Testis (tissue), 3 donors: ENCODE data around the gene CPZ. TPM values are rescaled to one million over a fixed set of nuclear protein-coding genes. Genes with fewer than 3 reads are reported as not detected.

Experiments used
- DNase-seq: peaks from one replicate; pipeline ENCODE4 v3.0.0-alpha.2; 2019
- H3K27ac ChIP-seq, 2 donors: fragments of 200-600 bp; sonication (generic); one replicate each; pipeline ENCODE4 v1.5.1; 2019
- H3K27me3 ChIP-seq: fragments of 200-600 bp; sonication (generic); one replicate; pipeline ENCODE4 v1.5.1; 2019
- H3K36me3 ChIP-seq: fragments of 200-600 bp; sonication (generic); one replicate; pipeline ENCODE4 v1.5.1; 2017; ENCODE audit warnings: low read depth; ENCODE audit errors: missing control alignments
- H3K4me1 ChIP-seq: fragments of 200-600 bp; sonication (generic); one replicate; pipeline ENCODE4 v1.5.1; 2019
- H3K4me3 ChIP-seq, 2 donors: fragments of 200-600 bp; sonication (generic); one replicate each; pipeline ENCODE4 v1.5.1; 2017 to 2019
- H3K9me3 ChIP-seq: fragments of 200-600 bp; sonication (generic); one replicate; pipeline ENCODE4 v1.5.1; 2017
- CTCF ChIP-seq, 3 experiments: fragments of 450-650 bp in 2 of 3; fragments of 200-600 bp in 1 of 3; sonication (generic) in 1 of 3; IDR thresholded peaks; one replicate each; pipeline ENCODE4 v1.5.1; 2016 to 2019; ENCODE audit warnings: antibody characterized with exemption in 3 of 3, mild to moderate bottlenecking in 2 of 3, moderate library complexity in 1 of 3
- POLR2A ChIP-seq: fragments of 450-650 bp; IDR thresholded peaks from one replicate; pipeline ENCODE4 v1.6.1; 2017; ENCODE audit warnings: antibody characterized with exemption, mild to moderate bottlenecking, moderate library complexity
- WGBS, 2 donors: methylation state at CpG; one replicate each; pipeline ENCODE4 v1.1.5; 2018; 5-methylcytosine and 5-hydroxymethylcytosine counted together
- intact Hi-C: fragments of 100-400 bp; cut with DNase I; formaldehyde crosslinking; loops from one replicate; pipeline ENCODE4 v1.15.1; 2023; ENCODE audit warnings: low total_unique reads
- polyA plus RNA-seq: library from polyadenylated mRNA; stranded (reverse); fragments of 350-450 nt; fragmentation: Illumina TruSeq; extraction: RNeasy Lipid Tissue Mini Kit (QIAGEN cat#74804); gene quantifications from one replicate; pipeline ENCODE4 v1.2.3, GENCODE V29; 2014; ENCODE audit warnings: low read depth, low replicate concordance; ENCODE audit not compliant: insufficient read depth
- total RNA-seq, 2 donors: library from RNA; depleted of rRNA; stranded (reverse); fragments of >200 nt; gene quantifications; one replicate each; pipeline ENCODE4 v1.2.3, GENCODE V29; 2016

Gene CPZ
- total and polyA plus RNA-seq, 3 donors from 2014 or later, result 2.0 to 21.9 (median 10.2) TPM

GRCh38 chr4:8637456-8637984, 45.0 kb downstream of the CPZ start:
- TF ChIP-seq POLR2A (no peak), CTCF (IDR thresholded peaks at IDR 0.05) (no peak)
- no peaks in the 10 kb centered on the region for H3K4me1 ChIP-seq
- H3K27me3 ChIP-seq, result no peaks in the 10 kb centered on the region
- 68 to 80% methylated on average over 2 of the region's 2 CpGs for WGBS, 2 donors
- intact Hi-C loops, result no loop called here
- DNase-seq, result no peak
- no peaks in the 10 kb centered on the region for H3K9me3 ChIP-seq
- no peak overlapping the region for H3K4me3 ChIP-seq
- H3K36me3 ChIP-seq, result no peaks in the 10 kb centered on the region
- no peak overlapping the region for H3K27ac ChIP-seq

GRCh38 chr4:8639021-8639420, 46.5 kb downstream of the CPZ start:
- DNase-seq, result no peak
- no peaks in the 10 kb centered on the region for H3K36me3 ChIP-seq
- WGBS, 2 donors, result 58 to 63% methylated on average over 10 of the region's 10 CpGs
- H3K27ac ChIP-seq, result no peak overlapping the region
- H3K4me3 ChIP-seq, result no peak overlapping the region
- TF ChIP-seq CTCF (IDR thresholded peaks at IDR 0.05), result no peak
- no peak for TF ChIP-seq POLR2A
- intact Hi-C loops, result no loop called here
- no peaks in the 10 kb centered on the region for H3K9me3 ChIP-seq
- no peaks in the 10 kb centered on the region for H3K27me3 ChIP-seq
- no peaks in the 10 kb centered on the region for H3K4me1 ChIP-seq

GRCh38 chr4:8639777-8640720, 47.5 kb downstream of the CPZ start:
- Histone ChIP-seq H3K27me3 (no peaks in the 10 kb centered on the region), H3K27ac (no peak overlapping the region), H3K9me3 (no peaks in the 10 kb centered on the region), H3K4me1 (no peaks in the 10 kb centered on the region), H3K4me3 (no peak overlapping the region), H3K36me3 (no peaks in the 10 kb centered on the region)
- intact Hi-C loops, result no loop called here
- 85 to 90% methylated on average over 26 of the region's 26 CpGs for WGBS, 2 donors
- TF ChIP-seq CTCF (IDR thresholded peaks at IDR 0.05), result no peak
- DNase-seq, result no peak

GRCh38 chr4:8640816-8641215, 48.3 kb downstream of the CPZ start:
- intact Hi-C loops, result no loop called here
- H3K4me1 ChIP-seq, result no peaks in the 10 kb centered on the region
- H3K27ac ChIP-seq, result no peak overlapping the region
- H3K9me3 ChIP-seq, result no peaks in the 10 kb centered on the region
- no peaks in the 10 kb centered on the region for H3K27me3 ChIP-seq
- no peak for DNase-seq
- TF ChIP-seq CTCF (IDR thresholded peaks at IDR 0.05) (no peak), POLR2A (no peak)
- 89 to 90% methylated on average over 11 of the region's 11 CpGs for WGBS, 2 donors
- no peak overlapping the region for H3K4me3 ChIP-seq
- H3K36me3 ChIP-seq, result no peaks in the 10 kb centered on the region
